Prostate gland (tissue), 2 donors: Measurements from ENCODE around the gene ADAMTS14. TPM values are rescaled to one million over a fixed set of nuclear protein-coding genes. Genes with fewer than 3 reads are reported as not detected.

Experiments
- DNase-seq: peaks from one replicate; pipeline ENCODE4 v3.0.0-alpha.2; 2019; ENCODE audit warnings: low spot score
- H3K27ac ChIP-seq, 2 donors: fragments of 200-600 bp; sonication (generic); 2 replicates each; pipeline ENCODE4 v1.5.1; 2017 to 2019
- H3K27me3 ChIP-seq: fragments of 200-600 bp; sonication (generic); replicated peaks from 2 replicates; pipeline ENCODE4 v1.5.1; 2019; ENCODE audit not compliant: insufficient read depth
- H3K36me3 ChIP-seq, 2 donors: fragments of 200-600 bp; sonication (generic); 1 replicate in 1 of 2; 2 replicates in 1 of 2; pipeline versions ENCODE4 v1.5.1 to v1.8.1; 2017 to 2019
- H3K4me1 ChIP-seq: fragments of 200-600 bp; sonication (generic); replicated peaks from 2 replicates; pipeline ENCODE4 v1.5.1; 2019
- H3K4me3 ChIP-seq, 2 donors: fragments of 200-600 bp; sonication (generic); 2 replicates each; pipeline ENCODE4 v1.5.1; 2017 to 2019
- H3K9me3 ChIP-seq: fragments of 200-600 bp; sonication (generic); 2 replicates; pipeline ENCODE4 v1.5.1; 2017
- POLR2A ChIP-seq: fragments of 450-650 bp; IDR thresholded peaks from one replicate; pipeline ENCODE4 v1.6.1; 2016; ENCODE audit warnings: antibody characterized with exemption, mild to moderate bottlenecking
- POLR2AphosphoS5 ChIP-seq: sonication (generic); formaldehyde crosslinking; IDR thresholded peaks from one replicate; pipeline ENCODE4 v1.6.1; 2017; ENCODE audit warnings: antibody characterized with exemption
- WGBS: methylation state at CpG from one replicate; pipeline ENCODE4 v1.1.5; 2018; 5-methylcytosine and 5-hydroxymethylcytosine counted together
- intact Hi-C: fragments of 100-400 bp; cut with DNase I; formaldehyde crosslinking; loops from one replicate; pipeline ENCODE4 v1.14.2; 2022
- total RNA-seq, 2 donors: library from RNA; depleted of rRNA; stranded (reverse); fragments of >200 nt; gene quantifications; one replicate each; pipeline ENCODE4 v1.1.0, GENCODE V29; 2016
- TF ChIP-seq, protein P1 (sequence below), 4 experiments: fragments of 200-600 bp in 2 of 4; fragments of 450-650 bp in 2 of 4; sonication (generic) in 2 of 4; IDR thresholded peaks; 1 replicate in 3 of 4; 2 replicates in 1 of 4; pipeline ENCODE4 v1.5.1; 2016 to 2019; ENCODE audit warnings: antibody characterized with exemption in 4 of 4, mild to moderate bottlenecking in 2 of 4, moderate library complexity in 2 of 4

Gene ADAMTS14
- total RNA-seq, 2 donors from 2014 or later = 0.28 TPM; not detected in 1

- intact Hi-C loops = no loop called here
- DNase-seq = no peak
- H3K4me3 ChIP-seq = no peak overlapping the region
- H3K4me1 ChIP-seq = no peaks in the 10 kb centered on the region
- WGBS = 88% methylated on average over 7 of the region's 7 CpGs
- H3K27ac ChIP-seq = no peak overlapping the region
- TF ChIP-seq, protein P1, sequence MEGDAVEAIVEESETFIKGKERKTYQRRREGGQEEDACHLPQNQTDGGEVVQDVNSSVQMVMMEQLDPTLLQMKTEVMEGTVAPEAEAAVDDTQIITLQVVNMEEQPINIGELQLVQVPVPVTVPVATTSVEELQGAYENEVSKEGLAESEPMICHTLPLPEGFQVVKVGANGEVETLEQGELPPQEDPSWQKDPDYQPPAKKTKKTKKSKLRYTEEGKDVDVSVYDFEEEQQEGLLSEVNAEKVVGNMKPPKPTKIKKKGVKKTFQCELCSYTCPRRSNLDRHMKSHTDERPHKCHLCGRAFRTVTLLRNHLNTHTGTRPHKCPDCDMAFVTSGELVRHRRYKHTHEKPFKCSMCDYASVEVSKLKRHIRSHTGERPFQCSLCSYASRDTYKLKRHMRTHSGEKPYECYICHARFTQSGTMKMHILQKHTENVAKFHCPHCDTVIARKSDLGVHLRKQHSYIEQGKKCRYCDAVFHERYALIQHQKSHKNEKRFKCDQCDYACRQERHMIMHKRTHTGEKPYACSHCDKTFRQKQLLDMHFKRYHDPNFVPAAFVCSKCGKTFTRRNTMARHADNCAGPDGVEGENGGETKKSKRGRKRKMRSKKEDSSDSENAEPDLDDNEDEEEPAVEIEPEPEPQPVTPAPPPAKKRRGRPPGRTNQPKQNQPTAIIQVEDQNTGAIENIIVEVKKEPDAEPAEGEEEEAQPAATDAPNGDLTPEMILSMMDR (IDR thresholded peaks at IDR 0.05) = no peak
- TF ChIP-seq POLR2A (no peak), POLR2AphosphoS5 (no peak)
- H3K9me3 ChIP-seq = no peaks in the 10 kb centered on the region
- H3K27me3 ChIP-seq = no peaks in the 10 kb centered on the region
- no peaks in the 10 kb centered on the region for H3K36me3 ChIP-seq
These were observed 2.5 kb upstream of the ADAMTS14 start for GRCh38 chr10:70669732-70670317.

DNA sequence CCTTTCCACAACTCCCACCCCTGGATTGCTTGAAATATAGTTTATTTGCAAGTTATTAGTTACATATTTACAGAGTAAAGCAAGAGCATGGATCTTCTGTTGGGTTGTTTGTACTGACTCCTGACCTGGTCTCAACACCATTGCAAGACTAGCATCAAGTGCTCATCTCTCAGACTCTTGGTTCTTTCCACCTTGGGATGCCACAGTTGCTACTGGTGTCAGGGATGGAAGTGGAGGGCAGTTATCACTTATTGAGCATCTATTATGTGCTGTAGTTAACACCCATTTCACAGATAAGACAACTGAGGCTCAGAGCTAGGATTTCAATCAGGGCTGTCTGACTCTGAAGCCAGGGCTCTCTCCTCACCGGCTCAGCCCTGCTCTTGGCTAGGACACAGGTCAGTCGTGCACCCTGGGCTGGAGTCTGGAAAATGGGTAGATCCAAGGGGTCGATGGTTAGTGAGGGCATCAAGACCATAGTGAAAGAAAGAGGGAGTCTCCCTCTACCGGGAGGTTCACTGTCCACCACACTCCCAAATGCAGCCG lies 614 bp upstream of the ADAMTS14 start:
- no peak for TF ChIP-seq POLR2AphosphoS5
- TF ChIP-seq, protein P1 (IDR thresholded peaks at IDR 0.05) = no peak
- no peak for TF ChIP-seq POLR2A
- 20% methylated on average over 5 of the region's 5 CpGs for WGBS
- DNase-seq = no peak
- Histone ChIP-seq H3K36me3 (no peaks in the 10 kb centered on the region), H3K4me1 (no peaks in the 10 kb centered on the region), H3K4me3 (peak overlapping the region; percentile 20 to 23), H3K9me3 (no peaks in the 10 kb centered on the region), H3K27me3 (no peaks in the 10 kb centered on the region), H3K27ac (no peak overlapping the region)
- intact Hi-C loops = no loop called here

DNA sequence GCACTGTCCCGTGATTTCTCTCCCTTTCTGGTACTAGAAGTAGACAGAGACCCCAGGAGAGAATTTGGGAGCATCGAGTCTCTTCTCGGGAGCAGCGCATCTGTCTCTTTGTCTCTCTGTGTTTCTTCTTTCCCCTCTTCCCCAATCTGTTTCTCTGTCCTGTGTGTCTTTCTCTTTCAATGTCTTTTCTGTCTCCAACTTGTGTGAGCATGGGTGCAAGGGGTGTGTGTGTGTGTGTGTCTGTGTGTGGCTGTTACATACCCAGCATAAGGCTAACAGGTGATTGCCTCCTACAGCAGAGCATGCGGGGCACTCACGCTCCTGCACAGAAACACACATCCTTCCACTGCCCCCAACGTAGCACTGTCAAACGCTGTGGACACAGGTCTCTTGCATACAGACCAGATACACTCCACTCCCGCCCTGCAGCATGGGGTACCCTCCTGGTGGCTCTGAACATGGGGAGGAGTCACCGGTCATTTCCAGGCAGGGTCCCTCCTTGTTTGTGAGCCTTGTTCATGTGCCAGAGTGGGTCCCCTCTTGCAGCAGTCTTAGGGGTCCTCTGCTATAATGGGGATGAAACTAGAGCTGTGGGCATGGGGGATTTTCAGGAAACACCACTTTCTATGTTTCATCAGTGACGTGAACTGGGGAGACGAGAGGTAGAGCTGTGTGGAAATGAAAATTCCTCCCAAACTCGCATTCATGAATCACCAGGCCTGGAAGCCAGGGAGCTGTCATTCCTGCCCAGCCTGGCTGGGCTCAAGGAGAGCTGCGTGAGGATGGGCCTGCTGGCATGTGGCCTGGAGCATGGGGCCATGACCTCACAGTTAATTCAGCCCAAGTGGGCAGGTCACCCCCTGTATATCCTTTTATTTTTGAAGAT lies 980 bp downstream of the ADAMTS14 start:
- H3K27ac ChIP-seq = no peak overlapping the region
- 51% methylated on average over 14 of the region's 14 CpGs for WGBS
- no peaks in the 10 kb centered on the region for H3K27me3 ChIP-seq
- no peaks in the 10 kb centered on the region for H3K36me3 ChIP-seq
- no peaks in the 10 kb centered on the region for H3K9me3 ChIP-seq
- no peak for DNase-seq
- intact Hi-C loops = no loop called here
- TF ChIP-seq POLR2AphosphoS5 (no peak), POLR2A (no peak)
- H3K4me3 ChIP-seq = no peak overlapping the region
- H3K4me1 ChIP-seq = no peaks in the 10 kb centered on the region

DNA sequence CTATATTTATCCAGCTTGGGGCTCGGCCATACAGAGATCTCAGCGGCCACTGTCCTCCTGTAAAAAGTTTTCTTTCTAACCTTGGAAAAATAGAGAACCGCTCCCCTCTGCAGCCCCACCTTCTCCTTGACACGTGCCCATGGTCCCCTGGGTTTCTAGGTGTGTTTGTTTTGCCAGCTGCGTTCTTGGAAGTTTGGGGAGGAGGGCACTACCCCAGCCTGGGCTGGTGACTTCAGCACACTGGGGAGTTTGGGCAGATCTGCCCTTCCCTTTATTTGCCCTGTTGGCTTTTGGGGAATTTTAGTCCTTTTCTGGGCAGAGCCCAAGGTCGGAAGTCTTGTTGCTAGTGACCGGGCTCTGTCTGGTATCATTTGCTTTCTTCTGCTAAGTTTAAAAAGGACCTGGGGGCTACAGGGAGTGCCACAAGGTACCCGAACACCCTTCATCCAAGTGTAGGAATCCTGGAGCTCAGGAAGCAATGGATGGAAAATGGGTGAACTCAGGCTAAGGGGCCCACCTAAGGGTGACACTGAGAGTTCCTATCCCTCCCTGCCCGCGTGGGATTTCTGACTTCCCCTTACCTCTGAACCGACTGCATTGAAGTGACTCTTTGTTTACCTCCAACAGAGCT lies 1.7 kb downstream of the ADAMTS14 start:
- no peak for DNase-seq
- TF ChIP-seq, protein P1 (IDR thresholded peaks at IDR 0.05) = no peak
- TF ChIP-seq POLR2AphosphoS5 (no peak), POLR2A (no peak)
- intact Hi-C loops = no loop called here
- 61% methylated on average over 11 of the region's 11 CpGs for WGBS
- H3K4me1 ChIP-seq = no peaks in the 10 kb centered on the region
- no peak overlapping the region for H3K27ac ChIP-seq
- no peak overlapping the region for H3K4me3 ChIP-seq
- H3K27me3 ChIP-seq = no peaks in the 10 kb centered on the region
- H3K9me3 ChIP-seq = no peaks in the 10 kb centered on the region
- no peaks in the 10 kb centered on the region for H3K36me3 ChIP-seq
